GM19239 (cell line): Measurements from ENCODE around the gene AIF1.
A peak's percentile ranks its signal among the peaks of the same experiment; 100 is the strongest.

Experiments used
- DNase-seq: peaks from one replicate; pipeline ENCODE4 v3.0.0; 2011; ENCODE audit warnings: low spot score; ENCODE audit not compliant: insufficient read length
- FAIRE-seq: peaks from 2 replicates; lab custom pipeline; 2011; peaks lifted over from hg19 to GRCh38; lab: Jason Lieb, UNC

The AIF1 gene

DNA sequence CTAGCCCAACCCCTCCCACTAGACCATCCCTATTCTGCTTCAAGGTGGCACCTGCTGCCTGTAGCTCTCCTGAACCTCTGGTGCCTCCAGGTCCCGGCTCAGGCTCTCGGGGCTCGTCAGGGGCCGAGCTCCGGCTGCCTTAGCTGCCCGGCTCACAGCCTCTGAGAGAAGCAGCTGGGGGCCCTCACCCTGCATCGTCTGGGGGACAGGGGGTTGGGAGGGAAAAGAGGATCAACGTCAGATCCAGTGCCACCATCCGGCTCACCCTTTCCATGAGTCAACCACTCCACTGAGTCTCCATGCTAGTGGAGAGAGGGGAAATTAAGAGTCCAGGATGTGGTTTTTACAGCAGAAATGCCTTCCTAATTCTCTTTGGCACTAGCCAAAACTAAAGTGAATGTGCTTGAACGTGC, 24.4 kb downstream of the AIF1 start:
- DNase-seq: no peak
- FAIRE-seq: no peak

GRCh38 chr6:31640612-31641011, 25.6 kb downstream of the AIF1 start:
- DNase-seq (no peak), FAIRE-seq (no peak)

GRCh38 chr6:31641370-31641769, 26.3 kb downstream of the AIF1 start:
- DNase-seq (no peak), FAIRE-seq (no peak)

DNA sequence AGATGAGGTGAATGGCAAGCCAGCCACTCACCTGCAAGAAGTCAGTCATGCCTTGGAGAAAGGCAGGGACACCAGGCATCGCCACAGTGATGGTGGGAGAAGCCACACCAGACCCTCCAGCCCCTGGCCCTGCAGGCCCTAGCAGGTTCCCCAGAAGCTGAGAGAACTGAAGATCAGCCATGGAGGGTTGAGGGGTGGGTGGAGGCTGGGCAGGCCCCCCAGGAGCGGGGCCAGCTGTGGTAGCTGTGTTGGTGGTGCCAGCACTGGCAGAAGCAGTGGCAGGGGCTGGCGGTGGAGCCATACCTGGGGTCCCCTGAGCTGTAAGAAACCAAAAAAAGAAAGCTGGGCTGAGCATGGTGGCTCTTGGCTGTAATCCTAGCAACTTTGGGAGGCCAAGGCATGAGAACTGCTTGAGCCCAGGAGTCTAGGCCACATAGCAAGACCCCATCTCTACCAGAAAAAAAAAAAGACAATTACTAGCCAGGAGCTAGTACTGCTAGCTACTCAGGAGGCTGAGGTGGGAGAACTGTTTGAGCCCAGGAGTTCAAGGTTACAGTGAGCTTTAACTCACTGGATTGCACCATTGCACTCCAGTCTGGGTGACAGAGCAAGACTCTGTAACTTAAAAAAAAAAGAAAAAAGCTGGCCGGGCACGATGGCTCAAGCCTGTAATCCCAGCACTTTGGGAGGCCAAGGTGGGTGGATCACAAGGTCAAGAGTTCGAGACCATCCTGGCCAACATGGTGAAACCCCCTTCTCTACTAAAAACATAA, 27.9 kb downstream of the AIF1 start:
- DNase-seq: no peak
- no peak for FAIRE-seq

GRCh38 chr6:31643818-31644454, 28.9 kb downstream of the AIF1 start:
- no peak for DNase-seq
- FAIRE-seq: no peak

- DNase-seq: no peak
- no peak for FAIRE-seq
Measured at GRCh38 chr6:31645325-31645724, 30.3 kb downstream of the AIF1 start.

GRCh38 chr6:31651602-31652191, 36.7 kb downstream of the AIF1 start:
- DNase-seq (peak; percentile 50), FAIRE-seq (peak; percentile 93)

DNA sequence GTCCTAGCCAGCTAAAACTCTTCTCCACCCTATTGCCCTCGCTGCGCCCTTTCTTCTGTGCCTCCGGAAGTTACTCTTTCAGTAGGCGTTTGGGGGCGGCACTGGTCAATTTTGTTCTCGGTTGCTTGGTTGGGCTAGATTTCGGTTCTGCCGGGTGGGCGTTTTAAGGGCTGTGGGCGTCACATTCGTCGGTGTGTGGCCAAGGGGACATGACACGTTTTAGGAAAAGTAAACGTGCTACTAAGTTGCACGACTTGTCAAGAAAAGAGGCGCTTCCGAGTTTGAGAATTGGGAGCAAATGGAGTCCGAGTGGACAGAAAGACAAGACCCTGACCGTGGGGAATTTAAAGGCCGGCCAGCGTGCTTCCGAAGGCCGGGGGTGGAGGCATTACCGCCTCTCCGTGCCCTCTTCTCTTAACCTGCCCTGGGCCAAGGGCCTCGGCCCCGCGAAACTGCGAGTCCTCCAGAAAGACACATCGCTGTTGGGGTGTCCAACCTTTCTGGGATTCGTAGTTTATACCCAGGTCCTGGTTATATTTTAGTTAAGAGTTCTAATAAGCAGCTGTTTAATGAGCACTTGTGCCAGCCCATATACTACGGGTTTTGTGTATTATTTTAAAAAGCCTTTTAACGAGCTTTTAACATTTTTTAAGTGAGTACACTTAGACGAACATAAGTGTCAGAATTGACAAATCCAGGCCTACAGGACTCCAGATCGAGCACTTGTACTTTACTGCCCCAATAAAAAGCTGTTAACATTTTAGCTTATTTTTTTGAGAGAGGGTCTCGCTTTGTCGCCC, 38.1 kb downstream of the AIF1 start:
- FAIRE-seq (peak; percentile 97), DNase-seq (peak; percentile 90)

DNA sequence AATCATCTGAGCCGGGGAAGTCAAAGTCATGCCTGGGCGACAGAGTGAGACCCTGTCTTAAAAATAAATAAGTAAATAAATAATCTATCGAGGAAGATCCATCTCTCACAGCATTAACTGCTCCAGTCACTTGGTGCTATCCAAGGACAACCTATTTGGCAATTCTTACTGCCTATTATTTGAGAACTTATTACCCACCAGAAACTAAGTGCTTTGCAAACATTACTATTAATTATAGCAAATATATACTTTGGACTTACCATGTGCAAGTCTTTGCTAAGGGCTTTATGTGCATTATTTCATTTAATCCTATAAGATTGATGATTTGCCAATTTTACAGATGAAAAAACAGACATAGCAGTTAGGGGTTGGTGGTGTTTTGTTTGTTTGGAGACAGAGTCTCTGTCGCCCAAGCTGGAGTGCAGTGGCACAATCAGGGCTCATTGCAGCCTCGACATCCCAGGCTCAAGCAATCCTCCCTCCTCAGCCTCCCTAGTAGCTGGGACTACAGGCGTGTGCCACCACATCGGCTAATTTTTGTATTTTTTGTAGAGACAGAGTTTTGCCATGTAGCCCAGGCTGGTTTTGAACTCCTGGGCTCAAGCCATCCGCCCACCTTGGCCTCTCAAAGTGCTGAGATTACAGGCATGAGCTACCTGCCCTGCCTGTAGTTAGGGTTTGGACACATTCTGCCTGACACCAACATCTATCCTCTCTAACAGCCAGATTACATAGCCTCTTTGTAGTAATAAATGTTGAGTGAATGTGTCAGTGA, 39.7 kb downstream of the AIF1 start:
- no peak for DNase-seq
- FAIRE-seq: no peak

DNA sequence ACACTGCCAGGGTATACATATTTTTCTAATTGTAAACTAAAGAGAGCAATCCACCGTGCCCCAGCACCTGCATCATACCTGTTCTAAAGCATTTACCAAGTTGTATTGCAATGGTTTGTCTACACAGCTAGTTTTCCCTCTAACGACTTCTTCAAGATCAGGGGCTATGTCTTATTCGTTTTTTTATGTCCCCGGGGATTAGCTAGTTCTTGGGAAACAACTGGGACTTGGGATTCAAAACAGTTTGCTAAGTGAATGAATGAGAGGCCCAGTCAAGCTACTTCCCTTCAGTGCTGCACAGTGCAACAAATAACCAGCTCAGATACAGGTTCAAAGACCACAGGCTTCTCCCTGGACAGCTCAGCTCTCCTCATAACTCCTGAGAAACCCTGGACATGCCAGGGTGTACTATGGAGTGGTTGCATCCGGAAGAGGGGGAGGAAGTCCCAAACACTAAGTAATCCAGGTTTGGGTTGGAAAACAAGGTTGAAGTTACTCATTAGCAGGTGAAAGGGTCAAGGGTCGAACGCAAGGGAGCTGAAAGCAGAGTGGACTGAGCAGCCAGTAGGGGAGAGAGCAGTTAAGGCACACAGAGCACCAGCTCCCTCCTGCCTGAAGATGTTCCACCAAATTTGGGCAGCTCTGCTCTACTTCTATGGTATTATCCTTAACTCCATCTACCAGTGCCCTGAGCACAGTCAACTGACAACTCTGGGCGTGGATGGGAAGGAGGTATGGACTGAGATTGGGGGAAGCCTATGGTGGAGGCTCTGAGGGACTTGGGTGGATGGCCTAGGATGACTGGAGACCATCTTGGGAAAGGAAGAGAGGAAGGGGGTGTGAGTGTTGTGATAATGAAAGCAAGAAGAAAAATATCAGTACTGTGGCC, 40.6 kb downstream of the AIF1 start, which contains the start of gene APOM:
Gene APOM, plus strand, starts transcription at position 546 of the 889 bp plus-strand sequence. Its CDS starts 73 bp downstream, at position 619.
- DNase-seq: no peak
- FAIRE-seq: no peak

DNA sequence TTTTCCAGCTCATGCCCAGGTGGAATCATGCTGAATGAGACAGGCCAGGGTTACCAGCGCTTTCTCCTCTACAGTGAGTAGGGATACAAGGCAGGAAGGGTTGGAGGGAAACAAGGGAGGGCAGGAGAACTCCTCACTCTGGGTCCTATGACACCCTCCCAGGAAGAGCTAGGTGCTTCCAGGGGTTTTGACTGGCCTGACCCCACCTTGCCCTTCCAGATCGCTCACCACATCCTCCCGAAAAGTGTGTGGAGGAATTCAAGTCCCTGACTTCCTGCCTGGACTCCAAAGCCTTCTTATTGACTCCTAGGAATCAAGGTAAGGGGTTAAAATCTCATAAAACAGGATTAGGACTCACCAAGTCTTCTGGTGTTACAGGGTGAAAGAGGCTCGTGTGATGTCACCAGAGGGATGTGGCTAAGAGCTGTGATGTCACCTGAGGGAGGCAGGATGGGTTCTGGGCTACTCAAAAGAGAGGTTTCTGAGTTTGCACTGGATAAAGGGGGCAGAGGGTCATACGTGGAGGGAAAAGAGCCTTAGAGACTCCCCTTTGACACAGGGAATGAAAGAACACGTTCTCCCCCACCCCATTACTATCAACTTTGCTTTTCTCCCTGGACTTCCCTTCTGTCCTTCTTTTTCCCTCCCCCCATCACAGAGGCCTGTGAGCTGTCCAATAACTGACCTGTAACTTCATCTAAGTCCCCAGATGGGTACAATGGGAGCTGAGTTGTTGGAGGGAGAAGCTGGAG, 42.5 kb downstream of the AIF1 start:
- DNase-seq (no peak), FAIRE-seq (no peak)

- FAIRE-seq: no peak
- no peak for DNase-seq
Measured at GRCh38 chr6:31658158-31658688, 43.2 kb downstream of the AIF1 start.

DNA sequence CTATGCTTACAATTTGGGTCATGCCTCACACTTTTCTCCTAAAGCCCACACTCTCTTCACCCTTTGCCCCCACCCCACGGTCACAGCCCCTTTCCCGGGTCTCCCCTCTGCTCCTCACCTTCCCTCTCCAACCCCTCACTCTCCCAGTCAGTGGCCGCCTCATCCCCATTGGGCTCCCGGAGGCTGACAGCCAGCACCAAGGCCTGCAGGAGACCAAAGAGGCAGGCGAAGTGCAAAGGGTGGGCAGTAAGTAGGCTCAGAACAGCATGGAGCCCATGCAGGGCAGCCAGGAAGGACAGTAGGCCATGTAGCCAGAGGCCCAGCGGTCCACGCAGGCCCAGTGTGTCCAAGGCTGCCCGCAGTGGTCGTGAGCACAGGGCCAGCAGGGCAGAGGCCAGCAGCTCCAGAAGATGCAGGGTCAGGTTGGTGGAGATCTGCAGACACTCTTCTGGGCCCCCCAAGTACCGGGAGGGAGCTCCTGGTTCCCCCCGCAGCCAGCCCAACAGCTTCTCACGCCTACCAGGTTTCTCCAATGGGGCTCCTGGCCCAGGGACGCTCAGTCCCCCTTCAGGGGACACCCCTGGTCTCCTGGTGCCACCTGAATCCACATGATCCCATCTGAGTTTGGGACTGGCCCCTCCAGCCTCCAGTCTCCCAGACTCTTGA, 44.1 kb downstream of the AIF1 start:
- no peak for FAIRE-seq
- DNase-seq: no peak

DNA sequence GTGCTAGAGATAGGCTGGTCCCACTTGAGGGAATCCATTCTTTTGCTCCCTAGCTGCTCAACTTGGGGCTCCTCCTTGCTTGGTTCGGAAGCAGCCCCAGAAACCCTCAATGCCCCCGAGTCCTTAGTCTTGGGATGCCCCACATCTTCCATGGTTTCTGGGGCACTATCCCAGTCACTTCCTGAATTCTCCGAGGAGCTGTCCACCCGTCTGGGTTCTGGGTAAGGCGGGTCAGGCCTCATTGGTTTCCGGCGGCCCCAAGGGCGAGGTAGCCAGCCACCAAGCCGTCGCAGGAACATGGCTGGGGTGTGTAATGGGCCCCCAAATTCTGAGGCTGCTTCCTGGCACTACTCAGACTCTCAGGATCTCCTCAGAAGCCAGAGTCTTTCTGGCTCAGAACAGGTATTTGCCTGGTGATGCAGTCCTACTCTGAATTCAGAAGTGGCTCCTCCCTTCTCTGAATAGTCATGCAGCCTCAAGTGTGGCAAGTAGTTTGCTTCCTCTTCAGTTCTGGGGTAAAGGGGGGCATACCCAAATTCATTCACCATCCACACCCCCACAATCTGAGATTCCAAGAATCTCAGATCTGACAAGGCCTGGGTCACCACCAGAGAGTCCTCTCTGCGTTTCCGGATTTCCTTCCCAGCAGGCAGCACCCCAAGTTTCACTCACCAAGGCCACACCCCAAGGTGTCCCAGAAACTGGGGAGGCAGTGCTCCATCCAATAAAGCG, 44.8 kb downstream of the AIF1 start:
- FAIRE-seq (peak; percentile 63), DNase-seq (no peak)

DNA sequence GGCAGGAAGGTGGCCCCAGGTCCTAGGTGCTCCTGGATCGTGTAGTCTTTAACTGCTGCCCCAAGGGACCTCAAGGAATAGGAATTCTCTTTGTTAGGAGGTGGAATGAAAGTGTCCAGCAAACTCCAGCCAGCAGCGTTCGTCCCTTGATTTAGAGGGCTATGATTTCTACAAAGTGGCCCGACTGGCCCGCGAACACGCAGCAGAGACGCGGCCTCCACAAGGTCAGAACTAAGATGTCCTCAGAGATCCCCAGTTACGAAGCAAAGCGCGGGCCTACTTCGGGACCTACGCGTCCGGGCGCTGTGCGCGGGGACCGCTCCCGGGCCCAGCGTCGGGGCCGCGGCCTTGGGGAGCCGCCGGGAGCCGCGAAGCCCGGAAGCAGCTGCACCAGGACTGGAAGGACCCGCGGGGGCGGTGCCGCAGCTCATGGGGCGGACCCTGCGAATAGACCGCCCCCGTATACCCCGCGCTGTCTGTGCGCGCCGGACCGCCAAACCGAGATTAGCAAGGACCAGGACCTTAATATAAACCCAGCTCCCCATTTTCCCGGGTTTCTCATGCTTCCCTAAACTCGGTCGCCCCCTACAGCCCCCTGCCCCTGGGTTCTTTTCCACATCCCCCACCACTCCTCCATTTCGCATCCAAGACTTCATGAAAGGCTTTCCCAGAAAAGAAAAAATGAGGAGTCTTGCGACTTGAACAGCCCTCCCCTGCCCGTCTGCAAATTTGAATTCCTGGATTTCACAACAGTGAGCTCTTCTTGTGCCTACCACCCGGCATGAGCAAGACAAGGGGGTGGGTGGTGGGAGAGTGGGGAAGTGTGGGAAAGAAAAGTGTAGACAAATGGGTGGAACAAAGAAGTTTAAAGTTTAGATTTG, 45.6 kb downstream of the AIF1 start, which contains the start of gene C6orf47:
Gene C6orf47, minus strand, starts transcription at position 398 of the 881 bp plus-strand sequence. CDS start 831 bp downstream, outside the sequence.
- peak; percentile 63 for FAIRE-seq
- peak; percentile 55 for DNase-seq
